Measurements from ENCODE around the gene SLC39A11. TPM values are rescaled to one million over a fixed set of nuclear protein-coding genes. Genes with fewer than 3 reads are reported as not detected.
"Not testable (repeated sequence)": the region's sequence is repeated elsewhere in the genome, so short reads cannot be mapped to it uniquely, and the experiment has no call there.

Gene SLC39A11
- total RNA-seq, 1 experiment from 2014 or later, result 18.3 TPM

DNA sequence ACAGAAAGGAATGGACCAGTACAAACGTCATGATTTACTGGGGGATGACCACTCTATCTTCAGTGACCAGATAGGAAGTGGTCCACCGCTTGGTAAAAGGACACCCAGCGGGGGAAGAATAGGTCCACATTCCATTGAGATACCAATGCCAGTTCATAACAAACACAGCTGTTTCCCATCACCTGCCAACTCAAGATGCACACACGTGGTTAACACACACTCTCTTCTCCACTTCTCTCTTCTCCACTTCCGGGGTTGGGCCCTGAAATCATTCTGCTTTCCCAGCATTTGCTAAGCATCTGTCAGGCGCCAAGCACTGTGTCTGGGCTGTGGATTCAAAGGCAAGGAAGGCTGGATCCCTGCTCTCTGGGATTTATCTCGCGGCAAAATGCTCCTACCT is 175.5 kb downstream of the SLC39A11 start:
- DNase-seq (ENCODE audit: low read depth), result peak; percentile 20

DNA sequence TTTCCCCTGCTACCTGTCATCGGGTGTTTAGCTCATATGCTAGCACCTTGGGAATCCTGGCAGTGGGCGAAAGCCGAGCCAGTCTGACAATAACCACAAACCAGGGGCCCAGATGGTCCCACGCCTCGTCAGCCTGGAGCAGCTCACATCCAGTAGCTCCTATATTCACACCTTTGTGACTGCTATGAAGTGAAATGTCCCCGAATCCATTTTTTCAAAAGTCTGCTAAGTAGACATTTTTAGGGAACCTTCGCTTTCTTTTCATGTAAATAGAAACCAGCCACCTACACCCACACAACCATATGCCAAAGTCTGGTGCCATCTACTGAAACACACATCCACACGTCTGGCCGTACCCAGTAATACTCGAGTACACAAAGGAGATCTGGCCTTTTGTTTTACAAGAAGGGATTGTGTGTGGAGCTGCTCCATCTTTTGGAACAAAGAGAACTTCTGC is 176.8 kb downstream of the SLC39A11 start:
- DNase-seq (ENCODE audit: low read depth), result no peak

DNA sequence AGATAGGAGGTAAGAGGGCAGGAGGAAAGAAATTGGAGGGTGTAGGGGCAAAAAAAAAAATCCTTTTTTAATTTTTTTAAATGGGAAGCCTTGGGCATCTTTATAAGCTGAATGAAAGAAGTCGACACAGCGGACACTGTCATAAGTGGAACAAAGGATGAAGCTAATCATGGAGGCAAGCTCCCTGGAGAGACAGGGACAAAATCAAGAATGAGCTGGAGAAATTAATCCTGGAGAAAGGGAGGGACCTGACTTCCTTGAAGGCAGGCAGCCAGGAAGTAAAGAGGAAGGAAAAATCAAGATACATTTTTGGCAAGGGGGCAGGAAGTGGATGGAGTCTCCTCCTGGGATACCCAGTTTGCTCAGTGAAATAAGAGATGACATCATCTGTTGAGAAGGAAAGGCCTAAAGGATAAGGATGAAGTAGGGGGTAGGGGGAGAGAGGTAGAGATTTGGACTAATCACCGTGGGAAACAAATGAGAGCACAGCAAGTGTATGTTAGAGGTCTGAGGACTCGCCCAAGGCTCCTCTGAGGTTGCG is 179.3 kb downstream of the SLC39A11 start:
- no peak for DNase-seq (ENCODE audit: low read depth)

DNA sequence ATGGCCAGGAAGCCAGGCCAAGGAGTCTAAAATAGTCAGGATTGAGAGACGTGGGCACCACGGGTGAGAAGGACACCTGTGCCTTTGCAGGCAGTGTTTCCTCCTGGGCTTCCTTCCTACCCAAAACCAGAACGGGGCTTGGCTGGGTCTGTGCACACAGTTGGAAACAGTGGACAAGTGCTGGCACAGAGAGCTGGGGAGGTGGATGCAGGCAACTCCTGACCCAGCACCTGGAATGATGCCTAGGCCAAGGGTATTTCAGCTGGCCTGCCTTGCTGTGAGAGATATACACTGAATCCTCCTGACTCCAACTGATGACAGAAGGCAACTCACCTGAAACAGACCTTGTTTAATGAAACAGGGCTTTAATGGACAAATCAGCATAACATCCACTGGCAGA is 186.2 kb downstream of the SLC39A11 start:
- DNase-seq (ENCODE audit: low read depth), result no peak

DNA sequence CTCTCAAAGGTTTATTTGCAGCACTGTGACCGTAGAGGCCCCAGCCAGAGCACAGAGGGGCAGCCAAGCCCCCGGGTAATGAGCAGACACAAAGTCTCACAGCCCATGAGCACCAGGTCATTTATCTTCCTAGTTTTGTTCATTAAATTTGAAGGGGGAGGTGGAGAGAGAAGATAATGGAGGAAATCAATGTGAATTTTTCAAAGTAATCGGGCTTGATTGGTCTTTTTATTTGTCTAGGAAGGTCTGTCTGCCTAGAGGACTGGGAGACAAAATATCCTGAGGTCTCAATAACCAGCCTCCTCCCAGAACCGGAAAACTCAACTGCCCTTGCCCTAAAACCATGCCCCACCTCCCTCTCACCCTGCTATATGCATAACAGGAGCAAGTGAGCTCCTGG is 189.0 kb downstream of the SLC39A11 start:
- no peak for DNase-seq (ENCODE audit: low read depth)

DNA sequence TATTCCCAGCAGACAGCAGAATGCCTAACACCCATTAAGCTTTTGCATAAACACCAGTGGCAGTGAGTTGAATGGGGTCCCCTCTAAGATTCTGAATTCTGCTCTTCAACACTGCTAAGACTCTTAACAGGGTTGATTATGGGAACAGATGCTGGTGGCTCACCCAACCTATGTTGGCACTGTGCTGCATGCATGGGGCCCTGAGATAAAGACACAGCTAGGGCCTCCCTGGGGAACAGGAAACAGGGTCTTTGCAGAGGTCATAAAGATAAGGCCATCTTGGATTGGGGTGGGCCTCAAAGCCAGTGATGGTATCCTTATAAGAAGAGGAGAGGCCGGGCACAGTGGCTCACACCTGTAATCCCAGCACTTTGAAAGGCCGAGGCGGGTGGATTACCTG is 190.8 kb downstream of the SLC39A11 start:
- DNase-seq (ENCODE audit: low read depth), result no peak

DNA sequence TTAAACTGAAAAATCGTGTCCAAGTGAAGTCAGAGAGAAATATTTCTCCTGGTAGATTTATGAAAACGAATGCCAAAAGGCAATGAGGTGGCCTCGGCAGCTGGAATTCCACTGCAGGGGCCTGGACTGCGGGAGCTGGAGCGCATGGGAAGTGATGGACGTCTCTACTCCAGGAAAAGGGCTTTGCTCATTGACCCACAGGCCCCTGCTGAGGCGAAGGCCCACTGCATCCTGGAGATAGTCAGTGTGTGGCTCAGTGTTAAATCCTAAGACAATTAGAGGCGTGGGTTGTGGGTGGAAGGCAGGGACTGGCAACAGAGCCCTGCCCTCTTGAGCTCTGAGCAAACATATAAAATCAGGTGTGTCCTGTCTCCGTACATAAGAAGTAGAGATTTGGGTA is 191.4 kb downstream of the SLC39A11 start:
- no peak for DNase-seq (ENCODE audit: low read depth)

DNA sequence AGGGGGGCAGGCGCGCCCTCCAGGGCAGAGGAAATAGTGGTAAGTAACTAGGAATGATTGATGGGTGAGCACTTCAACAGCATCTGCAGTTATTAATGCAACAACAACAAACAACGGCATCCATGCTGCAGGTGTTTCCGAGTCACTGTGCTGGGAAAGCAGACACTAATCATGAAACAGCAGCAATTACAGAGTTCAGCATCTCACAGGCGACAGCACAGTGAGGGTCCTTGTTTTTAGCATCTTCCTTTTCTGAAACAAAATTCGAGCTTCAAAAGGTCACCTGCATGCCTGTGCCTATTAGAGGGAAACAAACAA is 191.9 kb downstream of the SLC39A11 start:
- DNase-seq (ENCODE audit: low read depth), result no peak

DNA sequence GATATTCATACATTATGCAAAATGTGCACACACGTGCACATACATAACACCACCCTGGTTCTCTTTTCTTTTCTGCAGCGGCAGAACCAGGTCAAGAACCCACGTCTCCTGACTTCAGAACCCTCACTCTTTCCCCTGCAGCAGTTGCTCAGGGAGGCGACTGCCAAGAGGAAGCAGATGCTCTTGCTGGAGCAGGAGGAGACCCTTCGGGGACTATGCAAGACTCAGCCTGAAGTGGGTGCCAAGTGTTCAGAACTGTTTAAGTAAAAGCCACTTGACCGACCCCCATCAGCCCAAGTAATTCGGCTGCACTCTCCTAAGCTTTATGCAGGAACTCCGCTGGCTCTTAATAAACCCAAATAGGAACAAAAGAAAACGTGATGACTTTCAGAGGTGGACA is 193.8 kb downstream of the SLC39A11 start:
- no peak for DNase-seq (ENCODE audit: low read depth)

DNA sequence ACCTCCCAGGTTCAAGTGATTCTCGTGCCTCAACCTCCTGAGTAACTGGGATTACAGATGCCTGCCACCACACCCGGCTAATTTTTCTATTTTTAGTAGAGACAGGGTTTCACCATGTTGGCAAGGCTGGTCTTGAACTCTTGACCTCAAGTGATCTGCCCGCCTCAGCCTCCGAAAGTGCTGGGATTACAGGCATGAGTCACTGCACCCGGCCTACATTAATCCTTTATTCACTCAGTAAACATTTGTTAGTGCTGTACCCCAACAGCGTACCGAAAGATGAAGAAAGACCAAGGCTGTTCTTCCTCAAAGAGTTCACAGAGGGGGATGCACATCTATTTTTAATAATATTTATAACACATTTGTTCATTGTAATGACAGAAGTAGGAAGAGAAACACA is 196.2 kb downstream of the SLC39A11 start:
- DNase-seq (ENCODE audit: low read depth), result not testable (repeated sequence)

DNA sequence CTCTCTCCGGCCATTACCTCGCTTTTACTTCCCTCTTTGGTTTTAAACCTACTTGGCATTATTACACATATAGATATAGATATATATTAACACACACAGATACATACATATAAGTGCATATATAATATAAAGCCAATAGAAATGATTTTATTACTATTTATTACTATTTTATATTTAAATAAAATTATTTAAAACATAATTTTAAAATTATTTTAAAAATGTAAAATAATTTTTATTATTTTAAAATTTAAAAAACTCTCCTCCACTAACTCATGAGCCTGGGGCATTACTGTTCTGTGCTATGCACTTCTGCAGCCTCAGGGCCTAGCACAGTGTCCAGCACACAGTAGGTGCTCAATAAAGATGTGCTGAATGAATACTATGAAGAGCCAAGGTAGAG is 200.9 kb downstream of the SLC39A11 start:
- DNase-seq (ENCODE audit: low read depth), result no peak

DNA sequence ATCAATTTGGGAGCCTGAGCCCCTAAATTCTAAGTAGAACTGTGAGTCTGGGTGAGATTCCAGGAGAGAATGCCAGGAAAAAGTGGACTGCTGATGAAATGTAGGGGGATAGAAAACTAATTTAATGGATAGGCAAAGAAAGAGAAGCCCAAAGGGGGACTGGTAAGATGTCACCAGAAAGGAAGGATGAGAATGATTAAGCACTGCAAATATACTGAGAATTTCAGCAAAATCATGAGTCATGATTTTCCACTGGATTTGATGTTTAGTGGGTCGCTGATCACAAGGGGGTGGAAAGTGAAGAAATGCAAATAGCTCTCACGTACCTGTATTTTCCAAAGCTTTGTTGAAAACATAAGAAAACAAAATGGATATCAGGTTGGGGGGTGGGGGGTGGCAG is 201.8 kb downstream of the SLC39A11 start:
- no peak for DNase-seq (ENCODE audit: low read depth)

DNA sequence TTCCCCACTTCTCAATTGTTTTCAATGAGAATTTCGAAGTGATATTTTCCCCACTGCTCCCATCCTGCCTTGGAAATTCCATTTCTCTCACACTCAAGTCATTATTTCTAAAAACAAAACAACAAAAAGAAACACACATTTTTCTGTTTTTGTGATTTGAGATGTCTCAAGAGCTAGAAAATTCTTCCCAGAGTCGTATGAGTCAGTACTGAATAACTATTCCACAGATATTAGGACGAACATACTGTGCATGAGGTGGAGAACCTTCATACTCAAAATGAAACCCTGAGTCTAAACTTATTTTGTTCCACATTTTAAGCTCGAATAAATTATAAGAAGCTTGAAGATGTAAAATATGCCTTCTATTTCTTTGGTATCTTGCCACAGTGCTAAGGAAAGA is 204.6 kb downstream of the SLC39A11 start:
- DNase-seq (ENCODE audit: low read depth), result no peak

DNA sequence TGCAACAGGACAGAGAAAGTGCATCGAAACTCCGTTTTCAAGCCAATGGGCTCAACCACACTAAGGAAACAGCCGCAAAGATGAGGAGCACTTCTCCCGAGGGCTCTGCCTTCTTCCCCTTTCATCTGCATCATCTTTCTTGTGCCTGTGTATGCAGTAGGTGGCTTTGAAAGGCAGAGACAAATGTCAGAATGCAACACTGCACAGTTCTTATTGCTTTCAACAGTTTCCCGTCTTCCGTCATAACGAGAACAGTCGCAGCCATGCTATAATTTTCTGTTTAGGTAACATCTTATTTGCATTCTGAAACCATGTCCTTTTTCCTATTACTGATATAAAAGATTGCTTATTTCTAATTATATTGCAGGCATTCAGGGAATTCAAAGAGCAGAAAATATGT is 205.2 kb downstream of the SLC39A11 start:
- no peak for DNase-seq (ENCODE audit: low read depth)

DNA sequence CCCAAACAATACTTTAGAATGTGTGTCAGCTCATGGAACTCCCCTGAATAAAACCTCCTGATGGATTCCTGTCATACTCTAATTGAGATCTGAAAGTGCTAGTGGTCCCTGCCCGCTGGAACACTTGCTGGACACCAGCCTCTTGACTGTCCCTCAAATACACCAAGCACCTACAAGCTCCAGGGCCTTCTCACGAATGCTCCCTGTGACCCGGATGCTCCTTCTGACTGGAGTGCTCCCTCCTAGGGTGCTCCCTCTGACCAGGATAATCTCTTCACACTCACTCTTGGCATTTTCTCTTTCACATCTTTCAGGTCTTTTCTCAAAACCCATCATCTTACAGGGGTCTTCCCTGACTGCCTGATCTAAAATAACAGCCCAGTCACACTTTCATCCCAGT is 205.9 kb downstream of the SLC39A11 start:
- DNase-seq (ENCODE audit: low read depth), result no peak

DNA sequence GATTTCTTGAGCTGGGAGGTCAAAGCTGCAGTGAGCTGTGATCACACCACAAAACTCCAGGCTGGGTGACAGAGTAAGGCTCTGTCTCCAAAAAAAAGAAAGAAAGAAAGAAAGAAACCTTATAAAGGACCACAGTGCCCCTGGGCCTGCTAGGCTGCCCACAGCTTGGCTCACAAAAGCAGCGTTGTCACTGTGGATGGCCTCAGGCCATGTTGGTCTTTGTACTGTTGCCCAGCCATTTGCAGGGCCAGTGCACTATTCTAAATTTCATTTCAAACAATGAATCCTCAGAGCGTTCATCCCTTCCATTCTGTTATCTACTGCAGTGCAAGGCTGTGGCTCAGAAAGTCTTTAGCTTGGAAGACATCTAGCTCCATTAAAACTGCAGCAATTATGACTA is 208.4 kb downstream of the SLC39A11 start:
- DNase-seq (ENCODE audit: low read depth), result no peak

DNA sequence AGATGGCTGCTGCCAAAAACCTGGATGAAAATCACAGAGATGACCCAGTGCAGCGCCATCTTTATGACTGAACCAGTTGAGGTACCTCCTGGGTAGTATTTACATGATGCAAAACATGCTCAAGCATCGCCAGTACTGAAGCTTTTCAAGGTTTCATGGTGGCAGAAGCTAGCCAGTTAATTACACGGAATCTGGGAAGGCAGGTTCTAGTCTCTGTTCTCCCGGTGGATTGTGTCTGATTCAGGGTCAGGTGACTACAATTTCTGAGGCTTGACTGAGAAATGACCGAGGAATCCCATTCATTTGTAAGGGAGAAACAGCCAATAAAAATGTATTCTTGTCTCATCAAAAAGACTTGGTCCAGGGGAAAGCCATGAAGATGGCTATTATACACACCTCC is 209.1 kb downstream of the SLC39A11 start:
- no peak for DNase-seq (ENCODE audit: low read depth)

DNA sequence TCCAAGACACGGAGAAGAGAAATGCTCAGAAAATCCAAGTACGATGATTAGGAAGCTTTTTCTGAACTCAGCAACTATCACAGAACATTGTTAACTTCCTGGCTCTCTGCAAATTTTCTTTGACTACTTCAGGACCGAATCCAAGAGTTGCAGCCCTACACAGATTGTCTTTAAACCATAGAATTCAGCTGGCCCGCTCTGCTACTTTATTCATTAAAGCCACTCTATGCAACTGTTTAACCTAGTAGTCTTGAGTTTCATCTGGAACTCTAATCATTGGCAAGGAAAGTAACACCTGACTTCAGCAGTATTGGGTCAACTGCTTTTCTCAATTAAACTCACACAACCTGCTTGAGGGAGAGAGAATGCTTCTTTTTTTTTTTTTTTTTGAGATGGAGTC is 210.1 kb downstream of the SLC39A11 start:
- no peak for DNase-seq (ENCODE audit: low read depth)

DNA sequence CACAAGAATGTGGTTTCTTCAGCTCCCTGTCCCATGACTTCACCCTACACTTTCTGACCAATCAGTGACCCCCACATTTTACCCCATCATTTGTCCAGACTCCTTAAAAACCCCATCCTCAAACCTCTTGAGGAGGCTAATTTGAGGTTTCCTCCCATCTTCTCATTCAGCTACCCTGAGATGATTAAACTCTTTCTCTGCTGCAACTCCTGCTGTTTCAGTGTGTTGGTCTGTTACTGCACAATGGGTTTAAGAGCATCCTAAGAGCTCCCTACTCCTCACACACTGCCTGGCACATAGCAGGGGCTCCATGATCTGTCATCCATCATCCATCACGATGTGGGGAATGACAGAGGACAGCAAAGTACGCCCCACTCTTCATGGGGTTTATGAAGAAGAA is 212.6 kb downstream of the SLC39A11 start:
- no peak for DNase-seq (ENCODE audit: low read depth)

DNA sequence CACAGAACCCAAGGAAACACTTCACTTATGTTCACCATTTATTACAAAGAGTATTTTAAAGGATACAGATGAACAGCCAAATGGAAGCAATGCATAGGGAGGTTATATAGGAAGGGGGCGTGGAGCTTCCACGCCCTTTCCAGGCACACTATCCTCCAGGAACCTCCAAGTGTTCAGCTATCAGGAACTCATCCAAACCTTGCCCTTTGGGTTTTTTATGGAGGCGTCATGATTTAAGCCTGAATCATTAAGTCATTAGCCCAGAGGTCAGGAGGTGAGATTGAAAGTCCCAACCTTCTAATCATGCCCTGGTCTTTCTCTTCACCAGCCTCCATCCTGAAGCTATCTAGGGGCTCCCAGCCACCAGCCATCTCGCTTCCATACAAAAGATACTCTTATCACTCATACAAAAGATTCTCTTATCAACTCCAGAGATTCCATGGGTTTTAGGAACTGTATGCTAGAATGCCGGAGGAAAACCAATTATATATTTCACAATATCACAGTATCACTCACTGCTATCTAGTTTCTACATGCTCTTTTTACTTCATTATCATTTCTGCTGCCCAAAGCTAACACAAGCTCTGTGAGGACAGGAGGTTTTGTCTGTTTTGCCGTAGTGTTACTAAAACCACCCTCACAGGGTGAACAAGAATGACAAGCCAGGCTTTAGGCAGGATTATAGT is 213.4 kb downstream of the SLC39A11 start:
- DNase-seq (ENCODE audit: low read depth), result no peak

DNA sequence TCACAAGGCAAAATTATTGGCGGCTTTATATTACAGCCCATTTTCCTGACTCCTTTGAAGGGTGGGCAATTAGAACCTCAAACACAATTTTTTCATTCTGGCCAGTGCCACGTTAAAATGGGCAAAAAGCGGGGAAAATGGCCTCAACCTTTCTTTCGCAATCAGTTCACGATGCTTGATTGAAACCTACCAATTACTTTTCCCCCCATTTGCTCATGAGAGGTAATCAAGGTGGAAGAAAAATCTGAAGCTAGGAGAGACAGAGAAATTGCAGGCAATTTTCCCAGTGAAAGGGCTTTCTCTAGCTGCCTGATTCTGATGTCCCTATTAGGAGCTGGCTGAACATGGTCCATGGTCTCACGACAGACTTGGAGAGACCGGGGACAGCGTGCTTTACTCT is 215.1 kb downstream of the SLC39A11 start:
- no peak for DNase-seq (ENCODE audit: low read depth)

DNA sequence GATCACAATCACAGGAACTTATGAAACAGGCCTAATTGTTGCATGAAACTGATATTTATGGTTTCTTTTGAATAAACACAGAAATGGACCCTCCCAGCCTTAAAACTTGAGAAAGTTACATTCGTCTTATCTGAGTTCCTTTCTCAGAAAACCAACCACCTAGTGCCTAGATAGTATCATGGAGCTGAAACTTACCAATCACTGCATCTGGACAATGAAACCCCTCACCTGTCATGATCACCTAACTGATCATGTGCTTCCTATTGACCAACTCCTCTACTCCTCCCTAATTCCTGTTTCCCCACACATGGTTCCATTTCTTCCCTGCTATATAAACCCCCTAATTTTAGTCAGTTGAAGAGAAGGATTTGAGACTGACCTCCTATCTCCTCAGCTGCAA is 216.1 kb downstream of the SLC39A11 start:
- DNase-seq (ENCODE audit: low read depth), result no peak

DNA sequence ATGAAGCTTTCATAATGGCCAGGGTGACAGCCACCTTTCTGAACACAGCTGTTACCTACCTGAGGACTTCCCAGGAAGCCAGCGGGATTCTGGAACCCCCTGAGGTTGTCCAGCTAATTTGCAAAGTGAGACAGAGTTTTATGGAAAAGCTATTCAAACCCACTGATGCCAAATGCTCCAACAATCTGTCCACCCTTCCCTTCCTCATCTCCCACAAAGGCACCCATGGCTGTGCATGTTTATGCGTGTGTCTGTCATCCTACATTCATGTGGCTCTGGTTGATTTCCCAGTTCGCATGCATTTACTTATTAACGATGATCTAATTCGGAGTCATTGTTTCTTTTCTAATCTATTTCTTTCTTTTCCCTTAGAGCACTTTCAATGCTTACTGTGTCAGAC is 217.1 kb downstream of the SLC39A11 start:
- no peak for DNase-seq (ENCODE audit: low read depth)

DNA sequence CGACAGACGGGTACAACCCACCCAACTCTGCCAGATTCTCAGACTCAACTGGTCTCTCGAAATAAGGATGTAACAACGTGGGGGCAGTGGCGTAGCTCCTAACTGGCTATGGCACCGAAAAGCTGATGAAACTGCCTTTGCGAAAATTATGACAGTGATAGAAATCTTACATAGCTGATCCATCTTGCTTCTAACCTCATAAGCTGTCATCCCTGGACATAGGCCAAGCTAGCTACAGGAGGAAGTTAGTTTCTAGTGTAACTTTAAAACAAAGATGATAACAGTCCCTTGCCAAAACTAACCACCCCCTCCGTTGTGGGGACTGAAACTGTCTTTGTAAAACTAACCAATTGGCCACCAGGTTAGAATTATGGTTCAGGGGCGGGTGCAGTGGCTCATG is 220.1 kb downstream of the SLC39A11 start:
- DNase-seq (ENCODE audit: low read depth), result no peak

All from Daoy (cell line).